ENCODE data around the gene INPP5A.
"Not testable (repeated sequence)": the region's sequence is repeated elsewhere in the genome, so short reads cannot be mapped to it uniquely, and the experiment has no call there.

INPP5A gene

DNA sequence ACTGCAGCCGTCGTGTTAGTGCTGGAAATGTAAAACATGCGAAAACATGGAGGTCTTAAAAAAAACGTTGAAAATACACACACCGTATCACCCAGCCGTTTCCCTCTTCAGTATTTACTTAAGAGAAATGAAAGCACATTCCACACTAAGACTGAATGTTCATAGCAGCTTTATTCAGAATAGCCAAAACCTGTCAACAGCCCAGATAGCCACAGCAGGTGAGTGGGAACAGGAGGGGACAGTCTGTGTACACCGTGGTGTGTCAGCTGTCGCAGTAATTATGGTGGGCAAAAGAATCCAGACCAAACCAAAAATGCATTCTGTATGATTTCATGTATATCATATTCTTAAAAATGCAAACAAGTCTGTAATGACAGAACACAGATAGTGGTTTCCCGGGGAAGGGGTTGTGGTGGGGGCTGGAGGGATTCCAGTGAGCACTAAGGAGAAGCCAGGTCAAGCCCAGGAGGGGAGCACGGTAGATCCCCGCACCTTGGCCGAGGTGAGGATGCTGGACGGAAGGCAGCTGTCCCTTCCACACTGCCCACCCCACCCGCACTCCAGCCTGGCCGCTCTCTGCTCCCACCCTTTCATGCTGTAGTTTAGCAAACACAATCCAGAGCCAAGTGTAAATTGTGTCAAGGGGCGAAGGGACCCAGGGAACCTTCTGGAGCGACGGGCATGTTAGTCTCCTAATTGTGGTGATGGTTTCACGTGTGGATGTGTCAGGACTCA is 124.8 kb downstream of the INPP5A start:
- DNase-seq (ENCODE audit: extremely low spot score, insufficient read length, low read depth), result no peak
- no peak for FAIRE-seq

DNA sequence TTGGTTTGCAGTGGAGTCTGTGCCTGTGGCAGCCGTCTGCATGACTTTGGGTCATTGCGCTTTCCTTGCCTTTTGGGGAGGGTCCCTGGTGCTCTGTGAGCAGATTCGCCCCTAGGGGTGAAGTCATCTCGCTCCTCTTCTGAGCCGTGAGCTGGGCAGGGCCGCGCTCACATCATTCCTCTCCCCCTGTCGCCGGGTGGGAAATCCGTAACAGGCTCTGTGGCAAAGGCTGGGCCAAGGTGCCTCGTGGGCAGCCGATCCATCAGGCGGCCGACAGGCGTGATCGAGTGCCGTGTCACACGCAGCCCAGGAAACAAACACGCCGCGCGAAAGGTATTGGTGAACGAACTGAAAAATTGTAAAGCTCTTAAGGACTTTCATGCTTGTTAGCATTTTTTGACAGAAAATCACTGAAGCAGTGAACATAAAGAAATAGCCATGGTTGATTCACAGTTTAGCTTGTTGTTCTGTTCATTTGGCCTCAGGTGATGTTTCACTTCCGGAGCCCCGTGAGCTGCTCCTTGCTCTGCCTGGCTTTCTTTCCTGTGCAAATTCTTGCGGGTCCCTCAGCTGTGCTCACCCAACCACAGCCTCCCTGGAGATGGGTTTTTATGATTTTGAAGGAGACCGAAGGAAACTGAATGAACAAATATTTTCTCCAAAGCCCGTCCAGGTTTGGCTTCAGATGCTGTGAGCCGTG is 126.2 kb downstream of the INPP5A start:
- DNase-seq (ENCODE audit: extremely low spot score, insufficient read length, low read depth) (no peak), FAIRE-seq (no peak)

DNA sequence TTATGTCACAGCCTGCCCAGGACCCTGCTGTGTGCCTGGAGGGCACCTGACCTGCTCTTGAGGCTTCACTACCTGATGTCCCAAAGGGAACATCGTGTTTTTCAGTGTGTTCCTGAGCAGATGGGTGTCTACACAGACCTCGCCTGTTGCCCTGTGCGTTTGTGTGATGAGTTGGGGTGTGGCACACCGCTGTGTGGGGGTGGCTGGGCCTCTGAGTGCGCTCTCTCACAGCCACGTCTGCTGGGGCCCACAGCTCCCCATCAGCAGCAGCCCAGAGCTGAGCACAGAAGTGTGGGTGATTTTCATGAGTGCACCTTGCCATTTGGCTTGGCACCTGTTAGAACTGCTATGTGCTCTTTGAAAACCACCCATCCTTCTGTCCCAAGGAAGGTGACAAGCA is 126.8 kb downstream of the INPP5A start:
- no peak for DNase-seq (ENCODE audit: extremely low spot score, insufficient read length, low read depth)
- FAIRE-seq, result no peak

DNA sequence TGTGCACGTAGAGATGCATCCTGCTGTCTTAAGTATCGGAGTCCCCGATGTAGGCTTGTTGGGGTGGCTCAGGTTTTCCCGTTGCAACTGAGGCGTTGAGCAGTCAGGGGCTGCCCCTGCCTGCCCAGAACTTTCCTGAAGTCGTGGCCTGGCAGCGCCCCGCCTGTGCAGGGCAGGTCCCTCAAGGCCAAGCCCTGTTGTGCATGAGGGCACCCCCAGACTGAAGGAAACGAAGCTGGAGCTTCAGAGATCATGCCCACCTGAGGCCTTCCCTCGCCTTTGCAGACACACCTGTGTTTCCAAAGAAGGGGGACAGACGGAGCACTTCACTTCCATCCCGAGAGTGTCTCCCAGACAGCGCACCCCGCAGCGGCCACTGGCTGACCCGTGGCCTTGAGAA is 127.3 kb downstream of the INPP5A start:
- FAIRE-seq (no peak), DNase-seq (ENCODE audit: extremely low spot score, insufficient read length, low read depth) (no peak)

DNA sequence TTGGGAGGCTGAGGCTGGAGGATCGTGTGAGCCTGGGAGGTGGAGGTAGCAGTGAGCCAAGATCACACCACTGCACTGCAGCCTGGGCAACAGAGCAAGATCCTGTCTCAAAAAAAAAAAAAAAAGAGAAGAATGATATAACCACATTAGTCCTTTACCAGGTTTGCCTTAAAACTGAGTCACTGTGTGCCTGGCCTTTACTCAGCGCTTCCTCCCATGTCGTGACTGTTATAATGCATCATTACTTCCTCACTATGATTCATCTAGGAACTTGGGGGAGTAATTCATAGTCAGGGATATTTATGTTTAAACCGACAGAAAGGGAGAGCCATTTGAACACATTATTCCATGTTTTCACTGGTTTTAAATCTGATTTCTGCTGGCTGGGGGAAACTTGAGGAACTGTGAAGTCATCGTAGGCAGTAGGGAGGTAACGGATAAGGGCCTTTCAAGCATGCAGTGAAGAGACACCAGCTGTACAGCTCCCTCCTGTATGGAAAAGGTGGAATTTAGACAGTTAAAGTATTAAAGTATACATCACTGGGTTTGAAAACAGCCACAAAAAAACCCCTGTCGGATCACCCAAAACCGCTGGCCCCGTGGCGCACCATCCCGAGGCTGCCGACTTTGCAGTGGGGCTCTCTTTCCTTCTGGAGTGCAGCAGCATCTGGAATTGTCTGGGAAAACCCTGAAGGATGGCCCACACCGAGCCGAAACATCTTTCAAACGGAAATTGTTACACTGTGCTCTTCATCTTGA is 128.5 kb downstream of the INPP5A start:
- no peak for DNase-seq (ENCODE audit: extremely low spot score, insufficient read length, low read depth)
- FAIRE-seq, result no peak

DNA sequence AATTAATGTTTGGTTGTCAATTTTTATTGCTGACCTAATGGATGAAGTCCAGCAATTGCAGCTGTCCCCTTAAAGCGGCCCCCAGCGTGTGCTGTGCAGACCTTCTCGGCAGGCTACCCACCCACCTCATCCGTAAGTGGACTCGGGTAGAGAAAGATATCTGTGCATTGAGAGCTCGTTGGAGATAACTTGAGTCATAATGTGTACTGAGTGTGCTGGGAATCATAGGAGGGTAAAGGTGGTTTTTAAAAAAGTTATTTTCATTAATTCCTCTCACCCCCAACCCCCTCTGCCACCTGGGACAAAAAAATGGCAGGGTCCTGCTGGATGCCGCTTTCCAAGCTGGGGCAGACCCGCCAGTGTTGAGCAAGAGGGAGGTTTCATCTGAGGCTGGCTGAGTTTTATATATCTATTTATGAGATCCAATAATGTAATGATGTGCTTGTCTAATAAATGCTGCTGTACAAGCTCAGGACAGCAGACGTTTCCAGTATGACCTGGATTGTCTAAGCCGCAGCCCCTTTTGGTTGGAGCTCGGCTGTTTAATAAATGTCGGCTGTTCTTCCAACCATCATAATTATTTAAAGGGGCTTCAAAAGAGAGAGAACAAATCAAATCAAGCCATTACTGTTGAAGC is 129.2 kb downstream of the INPP5A start:
- DNase-seq (ENCODE audit: extremely low spot score, insufficient read length, low read depth) (no peak), FAIRE-seq (no peak)

DNA sequence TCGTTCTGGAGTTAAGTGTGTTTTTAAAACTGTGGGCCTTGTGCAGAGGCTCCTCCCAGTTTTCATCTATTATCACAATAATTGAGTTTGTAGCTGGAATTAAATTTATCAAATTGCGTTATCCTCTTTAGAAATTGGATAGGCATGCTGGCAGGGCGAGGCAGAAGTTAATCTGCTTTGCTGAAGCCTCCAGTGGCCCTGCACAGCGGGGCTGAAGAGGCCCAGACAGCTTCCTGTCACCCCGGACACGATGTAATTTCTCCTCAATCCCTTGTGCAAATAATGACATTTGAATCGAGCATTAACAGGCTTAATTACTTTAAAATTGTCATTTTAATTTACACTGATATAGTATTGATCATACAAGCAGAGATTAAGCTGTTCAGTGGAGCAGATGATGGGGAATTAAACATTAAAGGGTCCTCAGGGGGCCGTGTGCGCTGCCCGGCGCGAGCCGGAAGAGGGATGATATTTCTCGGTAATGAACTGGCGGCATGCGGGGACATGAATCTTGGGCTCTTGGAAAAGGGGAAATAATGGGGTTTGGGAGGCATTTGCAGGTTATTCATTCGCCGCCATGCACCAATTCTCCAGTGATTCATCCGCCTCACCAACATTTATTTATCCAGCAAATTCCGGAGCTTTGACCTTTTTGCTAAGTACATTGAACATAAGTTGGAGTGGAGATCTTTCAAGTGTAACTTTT is 129.9 kb downstream of the INPP5A start:
- FAIRE-seq, result no peak
- no peak for DNase-seq (ENCODE audit: extremely low spot score, insufficient read length, low read depth)

DNA sequence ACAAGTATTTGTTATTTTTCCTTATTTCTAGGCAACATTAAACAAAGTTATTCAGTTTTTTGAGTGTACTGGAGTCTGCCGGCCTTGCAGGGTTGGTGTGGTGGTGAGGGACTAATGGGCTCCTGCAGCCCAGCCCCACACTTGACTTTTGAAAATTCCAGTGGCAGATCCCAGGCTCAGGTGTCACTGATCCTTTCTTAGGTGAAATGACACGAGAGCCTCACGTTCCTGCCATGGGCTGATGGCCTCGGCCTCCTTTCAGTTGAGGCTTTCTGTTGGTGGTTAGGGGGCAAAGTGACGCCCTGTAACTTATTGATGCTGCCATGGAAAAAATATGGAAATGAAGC is 130.4 kb downstream of the INPP5A start:
- FAIRE-seq, result no peak
- no peak for DNase-seq (ENCODE audit: extremely low spot score, insufficient read length, low read depth)

DNA sequence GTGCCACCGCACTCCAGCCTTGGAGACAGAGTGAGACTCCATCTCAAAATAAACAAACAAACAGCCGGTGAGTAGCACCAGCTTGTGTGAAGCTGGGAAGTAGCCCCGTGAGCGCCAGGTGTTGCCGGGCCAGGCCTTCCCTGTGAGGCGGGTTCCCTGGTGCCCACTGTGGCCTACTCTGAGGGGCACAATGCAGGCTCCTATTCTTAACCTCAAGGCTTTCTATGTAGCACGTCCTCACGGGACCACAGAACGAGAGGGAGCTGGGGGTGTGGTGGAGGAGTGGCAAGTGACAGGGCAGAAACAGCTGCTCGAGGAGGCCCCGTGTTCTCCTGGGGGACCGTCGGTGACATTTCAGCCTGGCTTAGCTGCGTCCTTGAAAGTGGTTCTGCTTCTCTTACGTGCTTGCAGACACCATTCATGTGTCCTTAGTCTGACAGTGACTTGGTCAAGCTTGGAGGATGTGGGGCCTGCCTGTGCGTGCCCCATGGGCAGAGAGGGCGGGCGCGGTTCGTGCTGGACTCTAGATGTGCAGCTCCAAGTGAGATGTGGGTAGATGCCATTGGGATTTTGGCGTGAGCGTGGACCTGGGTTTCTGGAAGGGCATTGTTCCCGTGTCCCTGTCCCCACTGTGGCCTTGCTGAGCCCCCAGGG is 131.7 kb downstream of the INPP5A start:
- no peak for FAIRE-seq

DNA sequence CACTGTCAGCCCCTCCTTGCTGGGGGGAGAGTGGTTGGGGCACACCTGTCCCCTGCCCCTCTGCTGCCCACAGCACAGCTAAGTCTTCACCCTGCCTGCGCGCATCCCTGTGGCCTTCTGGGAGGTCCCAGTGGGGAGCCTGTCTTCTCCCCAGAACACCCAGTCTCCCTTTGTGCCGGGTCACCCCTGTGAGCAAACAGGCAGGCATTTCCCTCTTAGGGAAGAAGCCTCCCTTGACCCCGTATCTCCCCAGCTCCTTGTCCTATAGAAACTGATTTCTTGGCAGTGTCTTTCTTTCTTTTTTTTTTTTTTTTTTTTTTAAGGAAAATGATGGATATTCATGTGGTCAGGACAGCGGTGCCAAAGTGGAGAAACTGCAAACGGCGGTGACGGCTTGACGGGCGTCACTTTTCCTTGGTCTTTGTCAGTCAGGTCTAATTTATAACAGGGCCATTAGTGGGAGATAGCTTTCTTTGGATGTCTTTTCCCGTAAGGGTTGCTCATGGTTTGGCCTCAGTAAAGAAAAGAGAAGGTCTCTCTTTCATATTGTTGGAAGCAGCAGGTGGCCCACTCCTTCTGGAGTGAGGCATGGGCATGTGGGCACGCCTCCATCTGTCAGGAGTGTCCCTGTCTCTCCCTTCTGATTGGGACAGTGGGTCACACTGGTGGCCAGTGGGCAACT is 133.1 kb downstream of the INPP5A start:
- FAIRE-seq (no peak), DNase-seq (ENCODE audit: extremely low spot score, insufficient read length, low read depth) (no peak)

More for the DNA sequence above, 131.7 kb downstream of the INPP5A start:
- DNase-seq (ENCODE audit: extremely low spot score, insufficient read length, low read depth), result no peak

DNA sequence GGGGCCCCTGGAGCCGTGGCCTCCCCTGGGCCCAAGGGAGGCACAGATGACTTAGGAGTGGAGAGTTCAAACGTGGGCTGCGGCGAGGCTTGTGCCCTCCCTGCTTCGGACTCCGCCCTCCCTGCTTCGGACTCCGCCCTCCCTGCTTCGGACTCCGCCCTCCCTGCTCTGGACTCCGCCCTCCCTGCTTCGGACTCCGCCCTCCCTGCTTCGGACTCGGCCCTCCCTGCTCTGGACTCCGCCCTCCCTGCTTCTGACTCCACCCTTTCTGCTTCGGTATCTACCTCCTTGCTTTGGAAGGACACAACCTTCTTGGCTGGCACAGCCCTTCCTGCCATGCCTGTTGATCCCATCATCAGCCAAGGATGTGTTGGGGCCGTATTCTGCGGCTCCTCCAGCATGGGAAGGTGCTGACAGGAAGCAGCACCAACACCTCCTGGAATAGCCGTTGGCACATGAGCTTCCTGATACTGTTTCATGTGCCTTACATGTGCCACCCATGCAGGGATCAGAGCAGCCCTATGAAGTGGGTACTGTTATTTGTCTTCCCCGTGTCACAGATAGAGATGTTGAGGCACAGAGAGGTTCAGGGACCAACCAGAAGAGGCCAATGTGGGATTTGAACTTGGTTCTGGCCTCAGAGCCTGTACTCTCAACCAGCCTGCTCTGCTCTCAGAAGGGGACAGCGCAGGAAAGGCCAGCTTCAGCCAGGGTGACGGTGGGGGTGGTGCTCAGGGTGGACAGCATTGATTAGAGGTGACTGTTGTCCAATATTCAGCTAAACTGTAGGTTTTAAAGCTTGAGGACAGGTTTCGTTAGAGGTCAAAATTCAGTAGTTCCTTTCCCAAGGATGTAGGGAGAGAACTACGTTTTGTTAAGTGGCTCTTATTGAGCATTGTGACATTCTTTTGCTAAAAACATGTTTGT is 133.9 kb downstream of the INPP5A start:
- DNase-seq (ENCODE audit: extremely low spot score, insufficient read length, low read depth), result no peak
- no peak for FAIRE-seq

DNA sequence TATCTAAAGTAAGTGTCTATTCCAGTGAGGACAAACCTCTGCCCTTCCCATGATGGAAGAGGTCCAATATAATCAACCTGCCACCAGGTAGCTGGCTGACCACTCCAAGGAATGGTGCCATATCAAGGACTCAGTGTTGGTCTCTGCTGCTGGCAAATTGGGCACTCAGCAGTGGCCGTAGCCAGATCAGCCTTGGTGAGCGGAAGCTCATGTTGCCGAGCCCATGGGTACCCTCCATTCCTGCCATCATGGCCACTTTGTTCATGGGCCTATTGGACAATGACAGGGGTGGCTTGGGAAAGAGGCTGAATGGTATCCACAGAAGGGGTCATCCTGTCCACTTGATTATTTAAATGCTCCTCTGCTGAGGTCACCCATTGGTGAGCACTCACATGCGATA is 136.2 kb downstream of the INPP5A start:
- not testable (repeated sequence) for FAIRE-seq; DNase-seq (ENCODE audit: extremely low spot score, insufficient read length, low read depth)

DNA sequence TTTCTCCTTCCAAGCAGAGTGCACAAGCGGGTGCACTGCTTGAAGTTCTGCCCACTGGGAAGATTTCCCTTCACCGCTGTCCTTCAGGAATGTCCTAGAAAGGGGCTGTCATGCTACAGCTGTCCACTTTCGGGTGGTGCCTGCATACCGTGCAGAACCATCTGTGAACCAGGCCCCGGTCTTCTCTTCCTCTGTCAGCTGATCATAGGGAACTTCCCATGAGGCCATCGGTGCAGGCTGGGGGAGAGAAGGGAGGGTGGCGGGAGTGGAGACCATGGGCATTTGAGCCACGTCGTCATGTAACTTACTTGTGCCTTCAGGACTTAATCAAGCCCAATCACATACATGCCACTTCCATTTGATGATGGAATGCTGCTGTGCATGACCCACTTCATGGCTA is 136.7 kb downstream of the INPP5A start:
- no peak for FAIRE-seq
- no peak for DNase-seq (ENCODE audit: extremely low spot score, insufficient read length, low read depth)

DNA sequence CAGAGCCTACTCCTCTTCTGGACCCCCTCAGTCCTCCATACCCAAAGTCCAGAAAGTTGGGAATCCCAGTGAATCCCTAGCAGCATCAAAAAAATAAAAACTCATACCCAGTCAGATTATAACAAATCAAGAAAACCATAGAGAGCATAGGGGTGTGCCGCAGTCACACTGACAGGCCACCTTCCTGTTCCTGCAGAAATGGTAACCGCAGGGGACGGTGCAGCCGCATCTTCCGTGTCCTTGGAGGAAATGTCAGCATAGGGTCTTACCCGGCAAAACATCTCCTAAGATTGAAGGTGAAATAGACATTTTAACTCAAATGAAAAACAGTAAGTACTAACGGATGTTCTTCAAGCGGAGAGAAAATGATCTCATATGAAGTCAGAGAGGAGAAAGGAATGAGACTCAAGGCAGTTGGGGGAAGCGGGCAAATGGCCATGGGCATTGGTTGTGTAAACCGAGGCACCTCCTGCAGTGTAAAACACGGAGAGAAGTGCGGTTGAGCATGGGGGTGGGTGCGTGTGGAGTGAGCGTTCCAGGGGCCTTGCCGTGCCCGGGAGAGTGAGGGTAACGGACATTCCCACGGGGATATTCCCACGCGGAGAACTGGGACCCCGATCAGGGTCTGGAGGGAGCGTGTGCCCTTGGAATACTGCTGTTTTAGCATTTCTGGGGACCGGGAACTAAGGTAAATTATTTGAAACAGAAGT is 137.6 kb downstream of the INPP5A start:
- no peak for FAIRE-seq
- DNase-seq (ENCODE audit: extremely low spot score, insufficient read length, low read depth), result no peak

DNA sequence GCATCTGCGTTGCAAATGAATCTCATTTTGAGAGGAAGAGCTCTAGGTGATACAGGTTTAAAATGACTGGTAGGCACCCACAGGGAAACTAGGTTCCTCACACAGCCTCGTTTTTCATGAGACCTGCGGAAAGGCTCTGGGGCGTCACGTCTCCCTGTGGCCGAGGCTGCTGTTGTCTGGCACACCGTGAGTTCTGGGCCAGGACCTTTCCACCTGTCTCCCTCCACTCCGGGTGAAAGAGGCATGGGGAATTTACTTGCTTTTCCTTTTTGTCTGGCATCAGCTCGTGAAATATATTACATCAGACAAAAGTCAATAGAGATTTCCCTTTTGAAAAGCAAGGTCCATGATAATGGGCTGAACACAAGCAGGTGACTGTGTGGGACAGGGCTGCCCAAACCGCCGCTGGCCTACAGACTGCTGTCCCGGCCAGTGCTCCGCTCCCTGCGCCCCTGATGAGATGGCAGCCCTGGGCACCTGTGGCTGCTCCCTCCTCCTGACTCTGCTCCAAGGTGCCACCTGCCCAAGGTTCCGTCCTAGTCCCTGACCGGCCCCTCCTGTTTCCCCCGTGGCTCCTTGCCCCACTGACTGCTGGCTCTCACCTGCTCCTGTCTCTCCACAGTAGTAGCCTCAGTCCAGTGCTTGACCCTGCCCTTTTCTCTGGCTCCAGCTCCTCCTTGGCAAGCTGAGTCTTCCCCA is 138.8 kb downstream of the INPP5A start:
- no peak for FAIRE-seq

DNA sequence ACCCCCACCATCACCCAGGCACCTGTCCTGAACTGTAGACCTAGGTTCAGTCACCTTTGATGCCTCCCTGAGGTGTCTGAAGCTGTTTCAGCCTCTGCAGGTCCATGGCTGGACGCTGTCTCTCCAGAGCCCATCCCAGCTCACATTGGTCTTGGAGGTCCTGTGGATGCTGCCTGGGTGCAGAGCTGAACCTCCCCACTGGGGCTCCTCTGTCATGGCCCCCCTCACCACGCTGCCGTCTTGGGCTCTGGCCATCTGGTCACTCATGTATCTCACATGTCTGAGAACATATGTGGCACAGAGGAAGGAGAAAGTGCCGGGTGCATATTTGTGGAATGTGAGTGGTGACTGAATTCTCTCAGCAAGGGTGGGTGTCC is 139.5 kb downstream of the INPP5A start:
- FAIRE-seq, result no peak
- no peak for DNase-seq (ENCODE audit: extremely low spot score, insufficient read length, low read depth)

More for the DNA sequence above, 138.8 kb downstream of the INPP5A start:
- DNase-seq (ENCODE audit: extremely low spot score, insufficient read length, low read depth), result no peak

All from GM18507 (cell line).